Rectal smooth muscle tissue (tissue), 1 donor: Measurements from ENCODE around the gene CACNB2.

ENCODE experiments used
- H3K27ac ChIP-seq: one replicate; pipeline ENCODE4 v1.7.0; 2013; ENCODE audit warnings: low read depth, low read length, inconsistent platforms
- H3K27me3 ChIP-seq: one replicate; pipeline ENCODE4 v1.7.0; 2013; ENCODE audit warnings: low read length; ENCODE audit not compliant: control insufficient read depth, insufficient read depth
- H3K36me3 ChIP-seq: one replicate; pipeline ENCODE4 v1.7.0; 2013; ENCODE audit warnings: low read length; ENCODE audit not compliant: control insufficient read depth, insufficient read depth
- H3K4me1 ChIP-seq: one replicate; pipeline ENCODE4 v1.7.0; 2013; ENCODE audit warnings: low read length; ENCODE audit not compliant: control insufficient read depth, insufficient read depth
- H3K4me3 ChIP-seq: one replicate; pipeline ENCODE4 v1.7.0; 2013; ENCODE audit warnings: low read length
- H3K9ac ChIP-seq: one replicate; pipeline ENCODE4 v1.7.0; 2013; ENCODE audit warnings: low read length

The CACNB2 gene

DNA sequence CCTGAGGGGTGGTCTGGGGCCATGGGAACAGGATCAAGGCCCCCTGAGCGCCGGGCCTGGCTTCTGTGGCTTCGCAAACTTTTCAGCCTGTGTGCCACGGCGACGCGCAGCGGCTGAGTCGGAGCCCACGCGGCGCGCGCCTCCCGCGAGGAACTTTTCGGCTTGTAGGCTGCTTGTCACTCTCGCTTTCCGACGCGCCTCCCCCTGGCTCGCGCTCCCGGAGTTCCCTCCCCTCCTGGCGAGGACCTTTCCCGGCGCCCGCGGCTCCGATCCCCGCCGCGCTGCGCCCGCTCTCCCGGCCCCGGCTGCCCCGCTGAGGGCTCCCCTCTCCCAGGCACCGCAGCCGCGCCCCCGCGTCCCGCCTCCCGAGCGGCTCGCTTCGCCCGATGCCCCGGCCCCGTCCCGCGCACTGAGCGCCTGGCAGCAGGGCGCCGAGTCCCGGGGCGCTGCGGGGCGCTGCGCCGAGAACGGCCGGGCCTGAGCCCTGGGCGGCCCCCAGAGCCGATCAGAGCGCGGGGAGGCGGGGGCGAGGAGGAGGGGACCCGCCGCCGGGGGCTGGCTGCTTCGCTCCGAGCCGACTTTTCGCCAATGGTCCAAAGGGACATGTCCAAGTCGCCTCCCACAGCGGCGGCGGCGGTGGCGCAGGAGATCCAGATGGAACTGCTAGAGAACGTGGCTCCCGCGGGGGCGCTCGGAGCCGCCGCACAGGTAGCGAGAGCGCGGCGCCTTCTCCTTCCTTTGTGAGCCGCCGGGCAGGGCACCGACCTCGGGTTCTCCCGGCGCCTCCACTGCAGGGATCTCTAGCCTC lies at the start of gene CACNB2:
Gene CACNB2, plus strand, starts transcription at position 276 of the 808 bp plus-strand sequence.
- Histone ChIP-seq H3K27ac (peak within 1 kb of the TSS; percentile 85), H3K4me3 (peak within 1 kb of the TSS; percentile 83), H3K27me3 (no peaks in the 10 kb centered on the region)

DNA sequence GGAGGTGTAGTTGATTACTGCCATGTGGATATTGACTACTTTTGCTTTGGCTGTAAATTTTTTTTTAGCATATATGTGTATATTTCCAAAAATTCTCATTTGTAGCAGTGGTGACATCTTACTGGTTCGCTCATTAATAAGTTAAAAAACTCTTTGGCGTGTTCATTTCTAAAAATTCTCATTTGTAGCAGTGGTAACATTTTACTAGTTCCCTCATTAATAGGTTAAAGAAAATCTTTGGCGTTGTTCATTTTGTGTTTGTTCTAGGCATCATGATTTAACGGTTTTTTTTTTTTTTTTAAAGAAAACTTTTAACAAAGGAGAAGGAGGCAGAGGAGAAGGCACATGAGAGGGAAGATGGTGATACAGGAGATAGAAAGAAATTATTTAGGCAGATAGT lies 45.9 kb upstream of the CACNB2 start:
- no peak overlapping the region for H3K9ac ChIP-seq
- no peak overlapping the region for H3K27ac ChIP-seq

More for the DNA sequence above, at the start of gene CACNB2:
- Histone ChIP-seq H3K4me1 (peaks cover 25% of the 10 kb centered on the region), H3K36me3 (no peaks in the 10 kb centered on the region), H3K9ac (peak within 1 kb of the TSS; percentile 56)

DNA sequence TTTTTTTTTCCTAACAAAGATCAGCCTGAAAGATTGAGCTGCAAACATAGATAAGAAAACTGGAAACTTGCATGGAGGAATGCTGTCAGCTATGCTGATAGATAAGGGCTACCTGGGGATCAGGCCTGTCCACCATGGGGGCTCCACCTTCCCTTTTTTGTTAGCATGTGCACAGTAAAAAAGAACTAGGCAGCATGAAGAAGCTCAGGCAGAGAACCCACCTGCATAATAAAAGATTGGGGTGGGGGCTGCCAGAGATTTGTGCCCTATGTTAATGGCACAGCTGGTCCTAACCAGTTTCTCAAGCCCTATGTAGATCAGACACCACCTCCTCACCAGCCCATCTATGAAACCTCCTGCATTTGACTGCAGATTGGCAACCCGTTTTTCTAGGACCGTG lies 45.4 kb upstream of the CACNB2 start:
- Histone ChIP-seq H3K9ac (no peak overlapping the region), H3K4me1 (peaks cover 2% of the 10 kb centered on the region), H3K36me3 (no peaks in the 10 kb centered on the region), H3K27ac (no peak overlapping the region), H3K4me3 (no peak overlapping the region), H3K27me3 (no peaks in the 10 kb centered on the region)

More for the DNA sequence above, 45.9 kb upstream of the CACNB2 start:
- Histone ChIP-seq H3K36me3 (no peaks in the 10 kb centered on the region), H3K27me3 (no peaks in the 10 kb centered on the region), H3K4me1 (peaks cover 2% of the 10 kb centered on the region), H3K4me3 (no peak overlapping the region)

DNA sequence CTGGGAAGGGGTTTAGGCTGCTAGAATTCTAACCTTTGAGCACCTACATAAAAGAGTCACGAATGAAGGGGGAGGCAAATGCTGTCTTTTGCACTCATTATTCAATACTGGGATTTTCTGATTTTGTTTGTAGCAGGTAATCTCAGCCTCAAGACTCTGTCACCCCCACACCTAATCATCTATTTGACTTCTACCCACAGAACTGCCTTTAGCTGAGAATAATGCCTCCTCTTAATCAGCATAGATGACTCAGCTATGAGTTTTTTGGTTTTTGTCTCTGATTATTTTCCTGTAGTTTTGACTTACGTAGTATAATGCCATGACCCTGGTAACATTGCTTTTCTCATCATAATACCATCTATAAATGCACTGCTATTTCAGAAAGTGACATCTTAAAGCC lies 42.7 kb upstream of the CACNB2 start:
- peaks cover 2% of the 10 kb centered on the region for H3K4me1 ChIP-seq
- H3K27me3 ChIP-seq, result no peaks in the 10 kb centered on the region
- no peak overlapping the region for H3K27ac ChIP-seq
- no peak overlapping the region for H3K4me3 ChIP-seq
- no peaks in the 10 kb centered on the region for H3K36me3 ChIP-seq
- no peak overlapping the region for H3K9ac ChIP-seq

DNA sequence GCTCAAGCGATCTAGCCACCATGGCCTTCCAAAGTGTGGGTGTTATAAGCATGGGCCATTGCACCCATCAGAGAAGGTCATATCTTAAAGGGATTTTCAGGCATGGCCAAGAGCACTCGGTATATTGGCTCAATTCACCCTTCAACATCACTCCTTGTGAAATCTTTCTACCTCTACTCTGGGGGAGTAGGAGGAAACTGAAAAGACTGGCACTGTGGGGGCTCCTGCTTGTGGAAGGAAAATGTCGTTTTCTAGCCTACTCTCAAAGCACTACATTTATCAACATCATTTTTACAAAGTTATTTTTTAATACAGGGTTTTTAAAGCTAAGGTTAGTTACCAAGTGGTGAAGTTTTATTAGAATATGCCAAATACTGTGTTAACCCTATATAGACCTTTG lies 42.0 kb upstream of the CACNB2 start:
- no peak overlapping the region for H3K9ac ChIP-seq
- H3K4me1 ChIP-seq, result peaks cover 2% of the 10 kb centered on the region
- no peaks in the 10 kb centered on the region for H3K36me3 ChIP-seq
- no peak overlapping the region for H3K27ac ChIP-seq
- H3K27me3 ChIP-seq, result no peaks in the 10 kb centered on the region
- no peak overlapping the region for H3K4me3 ChIP-seq

DNA sequence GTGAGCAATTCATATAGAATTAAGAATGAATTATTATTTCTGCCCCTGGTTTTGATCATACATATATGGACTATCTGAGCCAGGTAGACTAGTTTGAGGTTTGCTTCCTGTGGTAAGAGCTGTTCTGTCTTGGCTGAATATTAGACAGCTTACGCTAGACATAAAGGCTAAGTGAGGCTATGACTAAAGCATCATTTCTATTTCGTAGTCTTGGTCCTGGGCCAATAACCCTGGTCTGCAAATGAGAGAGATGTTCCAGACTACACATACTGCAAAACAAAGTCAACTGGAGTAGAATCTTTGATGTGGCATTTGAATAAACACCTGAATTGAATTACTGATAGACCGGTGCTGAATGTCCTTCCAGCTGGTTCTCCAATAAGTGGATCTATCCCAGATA lies 40.8 kb upstream of the CACNB2 start:
- no peaks in the 10 kb centered on the region for H3K36me3 ChIP-seq

DNA sequence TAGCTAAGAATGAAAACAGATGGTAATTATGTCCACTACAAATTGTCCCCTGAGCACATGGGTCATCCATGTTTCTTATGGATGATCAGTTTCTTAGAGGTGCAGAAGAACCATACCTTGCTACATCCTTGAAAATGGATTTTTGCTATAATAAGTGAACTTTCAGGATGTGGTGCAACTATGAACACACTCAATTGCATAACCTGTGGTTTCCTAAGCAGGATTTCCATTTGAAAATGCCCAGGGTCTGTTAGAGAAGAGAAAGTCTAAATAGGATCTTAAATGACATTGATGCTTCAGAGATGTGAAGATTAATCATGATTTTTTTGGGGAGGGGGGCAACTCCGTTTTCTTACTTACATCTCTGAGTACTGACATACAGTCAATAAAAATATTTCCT lies 39.6 kb upstream of the CACNB2 start:
- H3K27me3 ChIP-seq, result no peaks in the 10 kb centered on the region
- H3K4me1 ChIP-seq, result peaks cover 2% of the 10 kb centered on the region
- H3K27ac ChIP-seq, result no peak overlapping the region
- no peaks in the 10 kb centered on the region for H3K36me3 ChIP-seq
- no peak overlapping the region for H3K9ac ChIP-seq
- no peak overlapping the region for H3K4me3 ChIP-seq

More for the DNA sequence above, 40.8 kb upstream of the CACNB2 start:
- peaks cover 2% of the 10 kb centered on the region for H3K4me1 ChIP-seq
- H3K27me3 ChIP-seq, result no peaks in the 10 kb centered on the region
- no peak overlapping the region for H3K4me3 ChIP-seq
- H3K27ac ChIP-seq, result no peak overlapping the region
- no peak overlapping the region for H3K9ac ChIP-seq

DNA sequence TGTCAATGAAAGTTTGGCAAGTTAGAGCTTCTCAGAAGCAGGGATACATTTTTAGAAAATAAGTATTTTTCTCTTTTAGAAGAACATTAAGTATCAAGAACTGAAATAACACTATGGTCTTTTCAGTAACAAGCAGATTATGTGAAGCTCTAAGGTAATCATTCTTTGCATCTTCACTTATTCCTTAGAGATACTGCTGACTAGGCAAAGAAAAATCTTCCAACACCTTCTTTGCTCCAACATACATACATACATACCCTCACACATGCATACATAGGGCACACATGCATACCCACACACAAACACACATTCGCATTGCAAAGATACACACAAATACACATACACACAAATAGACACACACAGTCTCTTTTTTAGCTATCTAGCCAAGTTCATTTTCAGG lies 37.8 kb upstream of the CACNB2 start:
- H3K27me3 ChIP-seq, result no peaks in the 10 kb centered on the region

DNA sequence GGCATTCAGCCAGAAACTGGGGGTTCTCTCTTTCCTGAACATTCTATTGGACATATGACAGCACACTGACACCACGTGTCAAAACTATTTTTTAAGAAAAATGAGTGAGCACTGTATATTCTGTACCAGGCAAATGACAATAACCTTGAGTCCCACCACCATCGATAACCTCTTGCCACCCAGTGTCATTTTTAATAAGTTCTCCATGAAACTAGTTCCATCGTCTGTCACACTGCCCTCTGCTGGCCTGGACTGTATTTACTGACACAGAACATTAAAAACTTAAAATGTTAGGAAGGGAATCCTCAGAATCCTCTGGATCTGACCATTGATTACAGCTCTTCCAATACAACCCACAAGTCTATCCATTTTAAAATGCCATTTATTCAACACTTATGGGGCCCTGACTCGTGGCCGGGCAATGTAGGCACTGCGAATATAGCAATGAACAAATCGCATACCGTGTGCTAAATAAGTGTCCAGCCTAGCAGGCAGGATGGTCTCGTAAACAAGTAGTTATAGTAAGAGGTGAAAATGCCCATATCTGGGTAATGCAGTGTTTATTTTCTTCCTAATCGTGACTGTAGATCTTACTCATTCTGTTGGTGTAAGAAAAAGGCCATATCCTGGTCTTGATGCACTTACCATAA lies 35.9 kb upstream of the CACNB2 start:
- Histone ChIP-seq H3K27me3 (no peaks in the 10 kb centered on the region), H3K9ac (no peak overlapping the region), H3K27ac (no peak overlapping the region), H3K4me3 (no peak overlapping the region), H3K36me3 (no peaks in the 10 kb centered on the region), H3K4me1 (peaks cover under 1% of the 10 kb centered on the region)

More for the DNA sequence above, 37.8 kb upstream of the CACNB2 start:
- Histone ChIP-seq H3K27ac (no peak overlapping the region), H3K36me3 (no peaks in the 10 kb centered on the region), H3K4me1 (peaks cover 2% of the 10 kb centered on the region), H3K9ac (no peak overlapping the region), H3K4me3 (no peak overlapping the region)

DNA sequence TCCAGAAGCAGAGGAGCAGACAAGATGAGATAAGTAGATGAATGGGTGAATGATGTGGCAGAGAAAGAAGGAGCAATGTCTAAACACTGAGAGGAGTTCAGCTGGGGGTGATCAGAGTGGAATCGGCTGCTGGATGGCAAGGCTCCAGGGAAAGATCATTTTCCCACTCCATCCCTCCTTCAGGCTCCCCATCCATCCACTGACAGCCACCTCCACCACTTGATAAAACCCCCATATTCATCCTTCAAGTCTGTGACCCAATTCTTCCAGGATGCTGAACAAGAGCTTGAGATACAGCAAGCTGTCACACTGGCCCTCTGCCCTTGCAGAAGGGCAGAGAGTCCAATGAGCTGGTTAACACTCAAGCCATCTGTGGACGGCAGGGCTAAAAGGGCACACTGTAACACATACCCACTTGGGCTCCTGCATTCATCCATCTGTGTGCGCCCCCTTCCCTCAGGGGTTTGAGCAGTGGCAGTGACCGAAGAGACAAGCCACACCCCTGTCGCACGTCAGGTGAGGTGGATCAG lies 30.8 kb upstream of the CACNB2 start:
- no peak overlapping the region for H3K9ac ChIP-seq

DNA sequence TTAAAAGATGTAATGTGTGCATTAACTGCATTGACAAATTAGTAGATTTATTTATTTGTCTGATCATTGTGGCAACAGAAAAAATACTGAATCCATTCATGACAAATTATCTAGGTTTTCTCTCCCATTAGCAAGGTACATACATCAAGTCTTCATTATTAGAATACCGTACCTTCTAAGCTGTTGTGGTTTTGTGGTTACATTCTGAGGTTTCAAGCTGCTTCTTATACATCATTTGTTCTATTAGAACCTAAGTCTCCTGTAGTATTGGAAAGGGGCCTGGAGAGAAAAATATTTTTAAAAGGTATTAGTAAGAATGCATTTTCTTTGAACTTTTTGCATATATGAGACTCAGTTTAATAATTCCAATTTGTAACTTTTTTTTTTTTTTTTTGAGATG lies 26.3 kb upstream of the CACNB2 start:
- Histone ChIP-seq H3K36me3 (no peaks in the 10 kb centered on the region), H3K4me1 (no peaks in the 10 kb centered on the region), H3K27ac (no peak overlapping the region), H3K27me3 (no peaks in the 10 kb centered on the region), H3K4me3 (no peak overlapping the region), H3K9ac (no peak overlapping the region)

More for the DNA sequence above, 30.8 kb upstream of the CACNB2 start:
- Histone ChIP-seq H3K4me1 (no peaks in the 10 kb centered on the region), H3K4me3 (no peak overlapping the region), H3K27me3 (no peaks in the 10 kb centered on the region), H3K36me3 (no peaks in the 10 kb centered on the region), H3K27ac (no peak overlapping the region)

DNA sequence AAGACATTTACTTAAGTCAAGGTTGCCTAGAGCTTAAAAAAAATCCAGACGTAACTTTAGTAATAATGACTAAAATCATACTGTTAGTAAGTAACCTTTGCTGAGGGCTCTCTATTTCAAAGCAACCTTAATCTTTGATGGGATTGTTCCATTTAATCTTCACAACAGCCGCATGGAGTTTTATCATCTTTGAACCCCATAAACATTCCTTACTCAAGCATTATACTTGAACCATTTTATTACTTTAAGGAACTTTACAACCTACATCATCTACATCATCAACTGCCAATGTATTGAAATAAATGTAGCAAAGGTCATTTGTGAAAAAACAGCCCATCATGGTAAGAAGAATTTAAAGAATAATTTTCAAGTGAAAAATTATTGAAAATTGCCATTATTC lies 22.9 kb upstream of the CACNB2 start:
- Histone ChIP-seq H3K4me1 (no peaks in the 10 kb centered on the region), H3K4me3 (no peak overlapping the region), H3K9ac (no peak overlapping the region), H3K27ac (no peak overlapping the region), H3K27me3 (no peaks in the 10 kb centered on the region), H3K36me3 (no peaks in the 10 kb centered on the region)
